ENCODE data around the gene BRSK1. TPM values are rescaled to one million over a fixed set of nuclear protein-coding genes. Genes with fewer than 3 reads are reported as not detected.

Gene BRSK1
- polyA plus RNA-seq, 1 experiment = 12.8 TPM

- no peak for DNase-seq (ENCODE audit: low read depth)
- CTCF ChIA-PET = interaction anchor here (0.8 to 1.0 kb wide), 2 partner anchors 10 to 13 kb away, joined by 4 read pairs; no protein-coding TSS in a partner anchor
- Histone ChIP-seq H3K27me3 (ENCODE audit: control insufficient read depth, insufficient read depth, low read length) (no peaks in the 10 kb centered on the region), H3K4me3 (ENCODE audit: low read depth, low read length) (no peak overlapping the region), H3K36me3 (ENCODE audit: control insufficient read depth, insufficient read depth, low read length) (peaks cover 66% of the 10 kb centered on the region)
- no peak for TF ChIP-seq CTCF (IDR thresholded peaks at IDR 0.05; ENCODE audit: insufficient read depth, low read depth, low read length)
- POLR2A ChIA-PET = no interaction called here
Observed at GRCh38 chr19:55241935-55242464, 41.8 kb upstream of the BRSK1 start.

GRCh38 chr19:55242517-55242916, 41.3 kb upstream of the BRSK1 start:
- H3K36me3 ChIP-seq (ENCODE audit: control insufficient read depth, insufficient read depth, low read length) = peaks cover 63% of the 10 kb centered on the region
- no peak for TF ChIP-seq CTCF (IDR thresholded peaks at IDR 0.05; ENCODE audit: insufficient read depth, low read depth, low read length)
- no peak overlapping the region for H3K4me3 ChIP-seq (ENCODE audit: low read depth, low read length)
- H3K27me3 ChIP-seq (ENCODE audit: control insufficient read depth, insufficient read depth, low read length) = no peaks in the 10 kb centered on the region
- no peak for DNase-seq (ENCODE audit: low read depth)
- POLR2A ChIA-PET = no interaction called here
- CTCF ChIA-PET = interaction anchor here (1.0 kb wide), 1 partner anchor 13 kb away, joined by 4 read pairs; no protein-coding TSS in a partner anchor

GRCh38 chr19:55244004-55244680, 39.7 kb upstream of the BRSK1 start:
- DNase-seq (ENCODE audit: low read depth) = no peak
- ChIA-PET CTCF (interaction anchor here (1.7 kb wide), 1 partner anchor 10 kb away, joined by 4 read pairs; no protein-coding TSS in a partner anchor), POLR2A (no interaction called here)
- Histone ChIP-seq H3K36me3 (ENCODE audit: control insufficient read depth, insufficient read depth, low read length) (peaks cover 53% of the 10 kb centered on the region), H3K4me3 (ENCODE audit: low read depth, low read length) (no peak overlapping the region), H3K27me3 (ENCODE audit: control insufficient read depth, insufficient read depth, low read length) (no peaks in the 10 kb centered on the region)
- TF ChIP-seq CTCF (IDR thresholded peaks at IDR 0.05; ENCODE audit: insufficient read depth, low read depth, low read length) = no peak

- ChIA-PET POLR2A (no interaction called here), CTCF (interaction anchor here (0.9 to 1.7 kb wide), 2 partner anchors 9 to 104 kb away, joined by 3 to 4 read pairs; no protein-coding TSS in a partner anchor)
- TF ChIP-seq CTCF (IDR thresholded peaks at IDR 0.05; ENCODE audit: insufficient read depth, low read depth, low read length) = no peak
- Histone ChIP-seq H3K36me3 (ENCODE audit: control insufficient read depth, insufficient read depth, low read length) (peaks cover 41% of the 10 kb centered on the region), H3K4me3 (ENCODE audit: low read depth, low read length) (no peak overlapping the region), H3K27me3 (ENCODE audit: control insufficient read depth, insufficient read depth, low read length) (no peaks in the 10 kb centered on the region)
- DNase-seq (ENCODE audit: low read depth) = no peak
Observed at GRCh38 chr19:55245236-55245904, 38.4 kb upstream of the BRSK1 start.

Data from BJ (cell line).